AG08396 (cell line): ENCODE data around the gene DGKK.
"Not testable (repeated sequence)": the region's sequence is repeated elsewhere in the genome, so short reads cannot be mapped to it uniquely, and the experiment has no call there.

Experiments used
- DNase-seq: peaks from one replicate; pipeline ENCODE4 v3.0.0; 2012; ENCODE audit warnings: low spot score, mixed read lengths

DGKK gene

DNA sequence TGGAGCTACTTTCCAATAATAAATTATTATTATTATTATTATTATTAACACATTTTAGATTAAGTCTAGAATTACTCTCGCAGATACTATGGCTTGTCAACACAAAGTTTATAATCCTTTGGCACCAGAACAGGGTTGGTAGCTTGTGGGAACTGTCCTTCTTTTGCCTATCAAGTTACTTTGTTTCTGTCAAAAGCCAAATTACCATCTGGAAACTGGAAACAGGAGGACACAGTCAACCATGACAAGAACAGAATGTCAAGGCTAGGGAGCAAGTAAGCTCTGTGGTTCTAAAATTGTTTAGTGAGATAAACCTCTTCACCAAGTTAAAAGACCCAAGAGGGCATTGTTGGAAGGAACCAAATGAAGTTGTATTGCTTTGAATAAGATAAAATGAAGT is 42.5 kb downstream of the DGKK start:
- no peak for DNase-seq

DNA sequence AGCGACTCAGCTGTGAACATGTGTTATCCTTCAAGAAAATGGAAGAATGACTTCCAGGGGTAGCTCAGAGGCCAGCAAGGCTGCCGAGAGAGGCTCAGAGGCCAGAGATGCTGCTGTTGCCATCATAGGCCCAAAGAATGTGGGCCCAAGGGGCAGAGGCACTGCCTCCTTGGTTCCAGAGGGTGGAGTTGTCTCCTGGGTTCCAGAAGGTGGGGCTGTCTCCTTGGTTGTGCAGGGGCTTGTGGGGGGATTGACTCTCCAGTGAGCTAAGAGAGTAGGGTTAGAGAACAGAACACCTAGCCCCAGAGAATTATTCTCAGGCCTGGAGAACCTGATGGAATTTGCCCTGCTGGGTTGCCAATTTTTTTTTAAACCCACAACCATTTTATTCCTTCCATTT is 62.6 kb downstream of the DGKK start:
- DNase-seq: no peak

DNA sequence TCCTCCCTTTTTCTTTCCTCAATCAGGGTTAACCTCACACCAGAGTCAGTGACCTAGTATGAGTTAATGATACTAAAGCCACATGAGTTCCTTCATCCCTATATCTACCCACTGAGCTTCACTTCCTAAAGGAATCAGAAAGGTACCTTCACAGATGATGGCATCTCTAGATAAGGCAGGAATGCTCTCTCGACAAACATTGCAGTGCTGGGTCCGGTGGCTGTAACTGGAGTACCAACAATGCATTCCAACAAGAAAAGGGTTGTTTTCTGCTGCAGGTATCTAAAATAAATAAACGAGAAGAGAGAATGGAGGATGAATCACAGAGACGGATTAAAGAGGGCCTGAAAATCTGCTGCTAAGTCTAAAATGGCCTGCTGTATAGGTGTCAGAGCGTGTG is 66.7 kb downstream of the DGKK start:
- no peak for DNase-seq

DNA sequence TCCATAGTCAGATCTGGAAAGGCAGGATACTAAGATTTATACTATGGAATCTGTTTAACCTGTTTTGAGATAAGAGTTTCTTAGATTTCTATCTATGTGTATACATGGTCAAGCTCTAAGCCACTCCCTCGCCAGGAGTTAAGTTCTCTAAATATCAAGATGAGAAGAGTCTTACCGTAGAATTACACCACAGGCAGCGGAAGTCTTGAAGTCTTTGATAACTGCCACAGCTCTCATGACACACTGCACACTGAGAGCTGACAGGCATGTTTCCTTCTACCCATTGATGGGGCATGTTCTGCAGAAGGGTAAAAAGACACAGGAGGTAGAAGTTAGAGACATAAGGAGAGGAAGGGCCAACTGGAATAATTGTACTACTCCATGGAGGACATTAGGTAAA is 67.7 kb downstream of the DGKK start:
- DNase-seq: no peak

DNA sequence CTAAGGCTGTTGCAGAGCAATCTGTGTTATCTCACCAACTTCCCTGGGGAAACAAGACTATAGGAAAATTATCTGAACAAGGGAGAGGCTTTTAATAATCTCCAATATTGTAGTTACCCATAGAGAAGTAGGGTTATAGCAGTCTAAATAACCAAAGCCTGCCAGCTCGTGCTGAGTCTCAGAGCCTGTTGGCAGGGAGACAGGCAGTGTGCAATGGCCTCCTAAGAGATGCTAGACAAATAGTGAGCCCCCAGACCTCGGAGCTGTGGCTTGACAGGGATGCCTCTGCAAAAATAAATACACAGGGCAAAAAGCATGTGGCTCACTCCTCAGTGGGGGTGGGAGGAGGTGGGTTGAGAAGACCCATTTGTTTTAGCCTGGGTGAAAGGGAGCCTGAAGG is 76.7 kb downstream of the DGKK start:
- no peak for DNase-seq

DNA sequence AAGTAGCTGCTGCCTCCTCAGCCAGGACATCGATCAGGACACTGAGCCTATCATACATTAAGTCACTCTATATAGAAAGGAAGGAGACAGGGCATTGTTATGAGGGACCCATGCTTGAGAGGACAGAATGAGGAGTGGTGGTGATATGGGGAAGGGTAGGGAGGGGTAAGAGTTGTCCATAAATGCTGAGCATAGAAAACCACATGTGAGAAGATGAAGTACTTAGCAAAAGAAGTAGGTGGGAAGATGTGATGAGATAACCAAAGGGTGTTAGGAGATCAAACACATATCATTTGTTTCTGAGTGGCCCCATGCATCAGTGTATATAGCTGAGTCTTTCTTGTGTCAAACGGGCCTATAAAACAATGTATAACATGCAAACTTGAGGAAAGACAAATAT is 84.1 kb downstream of the DGKK start:
- DNase-seq: no peak

DNA sequence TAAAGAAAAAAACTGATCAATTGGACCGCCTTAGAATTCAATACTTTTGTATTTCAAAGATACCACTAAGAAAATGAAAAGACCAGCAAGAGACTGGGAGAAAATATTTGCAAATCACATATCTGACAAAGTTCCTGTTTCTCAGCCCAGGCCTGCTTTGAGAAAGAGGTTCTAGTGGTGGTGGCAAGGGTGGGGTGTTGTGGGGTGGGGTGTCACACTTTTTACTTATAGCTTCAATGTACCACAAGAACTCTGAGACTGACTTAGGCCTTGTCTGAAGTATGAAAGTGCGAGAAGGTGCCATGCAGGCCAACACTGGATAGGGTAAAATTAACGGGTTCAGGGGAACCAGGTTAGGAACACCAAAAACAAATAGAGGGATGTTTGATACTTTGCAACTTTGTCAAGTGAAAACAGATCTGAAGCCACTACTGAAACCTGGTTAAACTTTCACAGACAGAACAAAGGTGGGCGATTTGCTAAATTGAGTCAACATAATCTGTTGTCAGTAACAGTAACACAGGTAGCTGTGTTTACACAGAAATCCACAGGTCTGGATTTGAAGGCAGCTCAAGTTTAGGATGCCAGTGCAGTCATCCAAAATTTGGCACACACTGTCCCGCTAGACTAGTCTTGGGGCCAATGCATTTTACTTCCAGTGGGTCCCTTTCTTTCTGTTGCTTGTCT is 88.8 kb downstream of the DGKK start:
- no peak for DNase-seq

DNA sequence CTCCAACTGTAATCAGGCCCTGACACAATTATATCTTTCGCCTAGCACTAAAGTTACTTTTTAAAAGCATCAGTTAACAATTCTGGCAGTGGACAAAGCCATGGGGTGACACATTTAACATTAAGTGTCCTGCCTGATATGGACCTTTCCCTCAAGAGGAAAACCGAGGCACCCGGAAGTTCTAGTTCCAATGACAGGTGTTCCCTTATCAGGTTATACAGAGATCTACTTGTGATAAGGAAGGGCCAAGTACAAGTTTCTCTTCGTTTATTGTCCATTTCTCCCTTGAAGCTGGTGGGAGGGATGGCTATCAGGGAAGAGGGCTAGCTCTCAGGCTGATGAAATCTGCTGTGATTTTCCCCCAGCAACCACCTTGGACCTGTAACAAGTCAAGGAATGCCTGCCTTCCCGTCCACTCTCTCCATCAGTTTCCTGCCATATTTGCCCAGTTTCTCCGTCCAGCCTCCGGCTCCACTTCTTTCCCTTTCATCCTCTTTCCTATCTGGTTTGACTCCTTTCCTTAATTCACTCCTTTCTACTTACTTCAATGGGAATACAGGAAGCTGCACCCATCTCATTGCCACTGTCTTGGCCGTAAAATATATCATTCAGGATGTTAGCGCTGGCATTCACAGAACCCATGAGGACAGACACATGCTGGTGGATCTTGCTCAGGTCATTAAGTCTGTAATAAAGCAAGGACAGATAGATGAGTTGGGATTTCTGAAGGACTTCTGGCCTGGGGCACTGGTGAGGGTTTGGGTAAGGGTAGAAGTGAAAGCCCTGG is 95.0 kb downstream of the DGKK start:
- DNase-seq: no peak

DNA sequence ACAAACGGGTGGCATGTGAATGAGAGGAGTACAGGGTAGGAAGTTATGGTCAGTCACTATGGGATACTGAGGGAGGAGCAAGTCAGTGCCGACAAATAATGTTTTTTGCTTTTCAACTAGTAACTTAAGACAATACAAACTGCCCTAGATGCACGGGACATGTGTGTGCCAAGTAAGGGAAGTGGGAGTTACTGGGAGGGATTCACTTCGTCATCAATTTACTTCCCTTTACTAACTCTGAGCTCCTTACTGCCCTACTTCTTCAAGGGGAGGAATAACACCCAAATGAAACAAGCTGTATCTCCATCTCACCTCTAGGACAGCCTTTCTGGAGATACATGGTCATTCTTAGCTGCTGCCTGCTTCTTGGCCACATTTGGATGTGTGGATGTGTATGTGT is 97.7 kb downstream of the DGKK start:
- no peak for DNase-seq

DNA sequence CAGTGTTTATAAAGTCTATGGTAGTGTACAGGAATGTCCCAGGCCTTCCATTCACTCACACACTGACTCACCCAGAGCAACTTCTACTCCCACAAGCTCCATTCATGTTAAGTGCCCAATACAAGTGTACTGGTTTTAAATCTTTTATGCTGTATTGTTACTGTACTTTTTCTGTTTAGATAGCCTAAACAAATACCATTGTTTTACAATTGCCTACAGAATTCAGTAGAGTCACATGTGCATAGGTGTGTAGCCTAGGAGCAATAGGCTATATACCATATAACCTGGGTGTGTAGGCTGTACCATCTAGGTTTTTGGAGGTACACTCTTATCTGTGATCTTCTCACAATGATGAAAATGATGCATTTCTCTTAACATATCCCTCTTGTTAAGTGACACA is 126.7 kb downstream of the DGKK start:
- no peak for DNase-seq

DNA sequence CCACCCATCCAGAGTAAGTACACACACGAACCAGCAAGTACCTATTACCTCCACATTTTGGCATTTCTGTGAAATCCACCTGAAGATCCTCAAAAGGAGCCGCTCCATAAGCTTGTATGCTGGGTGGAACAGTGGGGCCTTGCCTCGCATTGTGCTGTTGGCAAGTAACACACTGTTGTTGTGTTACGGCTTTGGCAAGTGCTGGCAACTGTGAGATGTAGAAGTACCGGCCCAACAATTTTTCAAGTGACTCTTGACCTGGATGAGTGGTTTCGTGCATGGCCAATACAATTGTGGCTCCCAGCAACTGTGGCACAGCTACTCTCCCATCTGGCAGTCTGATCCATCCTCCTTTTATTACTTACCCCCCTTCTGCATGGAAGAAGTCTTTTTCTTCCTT is 137.3 kb downstream of the DGKK start:
- DNase-seq: no peak

DNA sequence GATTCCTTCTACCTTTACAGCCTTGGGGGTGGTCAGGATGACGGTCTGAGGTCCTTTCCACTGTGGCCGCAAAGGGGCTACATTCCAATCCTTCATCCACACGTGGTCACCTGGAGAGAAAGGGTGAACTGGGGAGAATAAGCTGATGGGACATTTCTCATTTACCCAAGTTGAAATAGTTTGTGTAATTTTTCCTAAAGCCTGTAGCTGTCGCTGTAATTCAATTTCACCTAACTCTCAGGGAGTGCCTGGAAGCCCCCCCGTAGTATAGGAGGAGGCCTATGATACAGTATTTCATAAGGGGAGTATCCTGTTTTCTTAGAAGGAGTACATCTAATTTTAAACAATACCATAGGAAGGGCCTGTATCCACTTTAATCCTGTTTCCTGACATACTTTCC is 138.0 kb downstream of the DGKK start:
- DNase-seq: not testable (repeated sequence)

DNA sequence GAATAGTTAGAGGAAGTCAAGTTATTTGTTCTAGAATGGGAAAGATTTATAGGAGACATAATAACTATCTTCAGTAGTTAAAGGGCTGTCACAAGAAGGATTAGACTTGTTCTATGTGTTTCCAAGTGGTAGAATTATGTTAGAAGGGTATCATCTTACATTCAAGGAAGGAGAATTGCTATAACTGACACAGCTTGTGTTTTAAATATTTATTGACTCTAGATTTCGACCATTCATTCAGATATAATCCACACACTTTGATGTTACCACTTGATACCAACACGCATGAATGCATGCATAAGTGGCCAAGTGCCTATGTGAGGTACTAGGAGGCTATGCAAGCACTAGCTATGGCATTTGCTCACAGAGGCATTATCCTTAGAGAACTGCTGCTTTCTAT is 143.4 kb downstream of the DGKK start:
- no peak for DNase-seq
